Body of pancreas (tissue), 4 donors: ENCODE data around the gene SENP6.
"Not testable (repeated sequence)": the region's sequence is repeated elsewhere in the genome, so short reads cannot be mapped to it uniquely, and the experiment has no call there.

Experiments used
- POLR2A ChIP-seq, 3 donors: fragments of 450-650 bp; IDR thresholded peaks; one replicate each; pipeline ENCODE4 v1.6.1; 2016; ENCODE audit warnings: antibody characterized with exemption in 3 of 3, mild to moderate bottlenecking in 2 of 3
- TF ChIP-seq, protein P1 (sequence below), 7 experiments: fragments of 450-650 bp in 4 of 7; fragments of 200-600 bp in 3 of 7; sonication (generic) in 3 of 7; IDR thresholded peaks; one replicate each; pipeline ENCODE4 v1.5.1; 2016 to 2019; ENCODE audit warnings: antibody characterized with exemption in 7 of 7

DNA sequence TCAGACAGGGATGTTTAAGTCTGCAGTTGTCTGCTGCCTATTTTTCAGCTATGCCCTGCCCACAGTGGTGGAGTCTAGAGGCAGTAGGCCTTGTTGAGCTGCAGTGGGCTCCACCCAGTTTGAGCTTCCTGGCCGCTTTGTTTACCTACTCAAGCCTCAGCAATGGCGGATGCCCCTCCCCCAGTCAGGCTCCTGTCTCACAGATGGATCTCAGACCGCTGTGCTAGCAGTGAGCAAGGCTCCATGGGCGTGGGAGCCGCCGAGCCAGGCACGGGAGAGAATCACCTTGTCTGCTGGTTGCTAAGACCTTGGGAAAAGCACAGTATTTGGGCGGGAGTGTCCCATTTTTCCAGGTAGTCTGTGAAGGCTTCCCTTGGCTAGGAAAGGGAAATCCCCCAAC is 86.3 kb downstream of the SENP6 start:
- TF ChIP-seq POLR2A (IDR thresholded peaks at IDR 0.05), result not testable (repeated sequence)
- TF ChIP-seq, protein P1, sequence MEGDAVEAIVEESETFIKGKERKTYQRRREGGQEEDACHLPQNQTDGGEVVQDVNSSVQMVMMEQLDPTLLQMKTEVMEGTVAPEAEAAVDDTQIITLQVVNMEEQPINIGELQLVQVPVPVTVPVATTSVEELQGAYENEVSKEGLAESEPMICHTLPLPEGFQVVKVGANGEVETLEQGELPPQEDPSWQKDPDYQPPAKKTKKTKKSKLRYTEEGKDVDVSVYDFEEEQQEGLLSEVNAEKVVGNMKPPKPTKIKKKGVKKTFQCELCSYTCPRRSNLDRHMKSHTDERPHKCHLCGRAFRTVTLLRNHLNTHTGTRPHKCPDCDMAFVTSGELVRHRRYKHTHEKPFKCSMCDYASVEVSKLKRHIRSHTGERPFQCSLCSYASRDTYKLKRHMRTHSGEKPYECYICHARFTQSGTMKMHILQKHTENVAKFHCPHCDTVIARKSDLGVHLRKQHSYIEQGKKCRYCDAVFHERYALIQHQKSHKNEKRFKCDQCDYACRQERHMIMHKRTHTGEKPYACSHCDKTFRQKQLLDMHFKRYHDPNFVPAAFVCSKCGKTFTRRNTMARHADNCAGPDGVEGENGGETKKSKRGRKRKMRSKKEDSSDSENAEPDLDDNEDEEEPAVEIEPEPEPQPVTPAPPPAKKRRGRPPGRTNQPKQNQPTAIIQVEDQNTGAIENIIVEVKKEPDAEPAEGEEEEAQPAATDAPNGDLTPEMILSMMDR (IDR thresholded peaks at IDR 0.05), result not testable (repeated sequence)
